ENCODE measurements around the gene MRPL54. TPM values are rescaled to one million over a fixed set of nuclear protein-coding genes. Genes with fewer than 3 reads are reported as not detected.

Gene MRPL54
- polyA plus RNA-seq, 6 donors from 2014 or later: 113 to 186 (median 131) TPM

DNA sequence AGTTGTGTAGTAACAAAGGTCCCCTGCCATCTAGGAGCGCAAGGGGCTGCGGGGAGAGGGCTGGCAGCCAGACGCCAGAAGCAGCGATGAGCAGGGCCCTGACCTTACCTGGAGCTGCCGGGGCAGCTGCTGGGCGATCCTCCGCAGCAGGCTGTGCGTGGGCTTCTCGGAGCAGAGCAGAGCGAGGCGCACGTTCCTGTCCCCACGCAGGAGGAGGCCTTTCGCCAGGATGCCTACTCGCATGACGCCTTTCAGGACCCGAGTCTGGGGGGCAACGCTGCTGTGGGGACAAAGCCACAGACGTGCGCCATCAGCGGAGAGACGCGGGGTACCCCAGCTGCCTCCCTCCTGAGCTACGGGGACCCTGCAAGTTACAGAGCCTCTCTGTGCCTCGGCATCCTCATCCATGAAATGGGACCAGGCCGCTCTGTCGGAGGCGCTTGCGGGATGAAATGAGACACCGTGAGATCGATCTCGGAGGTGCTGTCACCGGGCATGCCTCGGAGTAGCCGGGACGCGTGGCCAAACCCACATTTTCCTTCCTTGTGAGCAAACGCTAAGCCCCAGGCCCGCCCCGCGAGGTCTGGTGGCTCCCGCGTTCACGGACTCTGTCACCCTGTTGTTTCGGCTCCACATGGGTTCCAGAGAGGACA is 54.2 kb downstream of the MRPL54 start:
- H3K36me3 Mint-ChIP-seq: no peaks in the 10 kb centered on the region
- DNase-seq: no peak
- H3K27me3 Mint-ChIP-seq: no peaks in the 10 kb centered on the region
- no peak overlapping the region for H3K4me3 Mint-ChIP-seq
- H3K9me3 Mint-ChIP-seq: peaks cover 0 to 4% (median 0%) of the 10 kb centered on the region in 7 donors
- peak overlapping the region in 1 of 6 donors; percentile 36 for H3K27ac Mint-ChIP-seq
- ATAC-seq (ENCODE audit: low read depth in 2 of 2): no peak
- H3K4me1 Mint-ChIP-seq: peaks cover 25 to 46% (median 39%) of the 10 kb centered on the region in 3 donors

Other genes with a start within 250 kb of the MRPL54 start
- under 1 TPM in 1 of 6 donors, not detected in 5; 0.56 TPM for gene TEKTIP1, start 223.5 kb upstream of the MRPL54 start, polyA plus RNA-seq (ENCODE audit: low read depth in 6 of 6)
- gene MFSD12, start 205.1 kb upstream of the MRPL54 start, polyA plus RNA-seq (ENCODE audit: low read depth in 6 of 6): 10 to 100 TPM; 19.1 to 37.6 (median 26.7) TPM
- 10 to 100 TPM; 36.4 to 46.9 (median 44.3) TPM for gene HMG20B, start 189.7 kb upstream of the MRPL54 start, polyA plus RNA-seq (ENCODE audit: low read depth in 6 of 6)
- 1 to 10 TPM in 1 of 6 donors, under 1 TPM in 4, not detected in 1; 0.06 to 1.0 (median 0.21) TPM for gene GIPC3, start 177.2 kb upstream of the MRPL54 start, polyA plus RNA-seq (ENCODE audit: low read depth in 6 of 6)
- gene TBXA2R, start 155.8 kb upstream of the MRPL54 start, polyA plus RNA-seq (ENCODE audit: low read depth in 6 of 6): 10 to 100 TPM; 15.9 to 32.5 (median 22.7) TPM
- 10 to 100 TPM in 1 of 6 donors, 1 to 10 TPM in 5; 2.7 to 15.4 (median 7.9) TPM for gene CACTIN, start 135.9 kb upstream of the MRPL54 start, polyA plus RNA-seq (ENCODE audit: low read depth in 6 of 6)
- gene PIP5K1C, start 62.2 kb upstream of the MRPL54 start, polyA plus RNA-seq (ENCODE audit: low read depth in 6 of 6): 10 to 100 TPM in 1 of 6 donors, 1 to 10 TPM in 4, under 1 TPM in 1; 0.41 to 13.4 (median 4.9) TPM
- 1 to 10 TPM in 5 of 6 donors, not detected in 1; 1.2 to 3.8 (median 2.0) TPM for gene TJP3, start 54.3 kb upstream of the MRPL54 start, polyA plus RNA-seq (ENCODE audit: low read depth in 6 of 6)
- 10 to 100 TPM; 28.8 to 51.6 (median 35.3) TPM for gene APBA3, start 990 bp upstream of the MRPL54 start, polyA plus RNA-seq (ENCODE audit: low read depth in 6 of 6)
- gene RAX2, start 9.5 kb downstream of the MRPL54 start, polyA plus RNA-seq (ENCODE audit: low read depth in 6 of 6): under 1 TPM in 1 of 6 donors, not detected in 5; 0.20 TPM
- gene MATK, start 23.7 kb downstream of the MRPL54 start, polyA plus RNA-seq (ENCODE audit: low read depth in 6 of 6): 1 to 10 TPM; 3.2 to 6.7 (median 5.6) TPM
- gene ZFR2, start 106.4 kb downstream of the MRPL54 start, polyA plus RNA-seq (ENCODE audit: low read depth in 6 of 6): 1 to 10 TPM in 1 of 6 donors, under 1 TPM in 2, not detected in 3; 0.45 to 3.5 (median 0.95) TPM
- not detected for gene ATCAY, start 118.0 kb downstream of the MRPL54 start, polyA plus RNA-seq (ENCODE audit: low read depth in 6 of 6)
- gene NMRK2, start 170.4 kb downstream of the MRPL54 start, polyA plus RNA-seq (ENCODE audit: low read depth in 6 of 6): not detected
- gene DAPK3, start 208.4 kb downstream of the MRPL54 start, polyA plus RNA-seq (ENCODE audit: low read depth in 6 of 6): 10 to 100 TPM in 5 of 6 donors, 1 to 10 TPM in 1; 9.4 to 30.8 (median 20.2) TPM
- 100 to 1,000 TPM; 315 to 696 (median 594) TPM for gene EEF2, start 222.8 kb downstream of the MRPL54 start, polyA plus RNA-seq (ENCODE audit: low read depth in 6 of 6)
- 10 to 100 TPM in 1 of 6 donors, 1 to 10 TPM in 5; 5.1 to 12.1 (median 6.1) TPM for gene PIAS4, start 245.1 kb downstream of the MRPL54 start, polyA plus RNA-seq (ENCODE audit: low read depth in 6 of 6)

All from naive B cell (primary cell).